Fibroblast of villous mesenchyme (primary cell): ENCODE data around the gene PTPRE. TPM values are rescaled to one million over a fixed set of nuclear protein-coding genes. Genes with fewer than 3 reads are reported as not detected.

Experiments used
- DNase-seq: peaks from one replicate; pipeline ENCODE4 v3.0.0-alpha.2; 2010; ENCODE audit warnings: low read depth
- H3K4me3 ChIP-seq: 2 replicates; pipeline ENCODE4 v1.5.1; 2011; ENCODE audit warnings: low read depth, mild to moderate bottlenecking, low read length
- total RNA-seq: library from RNA; depleted of rRNA; stranded (reverse); fragments of >200 nt; gene quantifications from 2 replicates; pipeline ENCODE4 v1.2.3, GENCODE V29; 2012
- TF ChIP-seq, protein P1 (sequence below): IDR thresholded peaks from 2 replicates; pipeline ENCODE4 v1.5.1; 2012; ENCODE audit warnings: low read depth, mild to moderate bottlenecking, low read length; ENCODE audit not compliant: insufficient read depth

The PTPRE gene
- total RNA-seq, 1 donor, result 11.2 TPM

DNA sequence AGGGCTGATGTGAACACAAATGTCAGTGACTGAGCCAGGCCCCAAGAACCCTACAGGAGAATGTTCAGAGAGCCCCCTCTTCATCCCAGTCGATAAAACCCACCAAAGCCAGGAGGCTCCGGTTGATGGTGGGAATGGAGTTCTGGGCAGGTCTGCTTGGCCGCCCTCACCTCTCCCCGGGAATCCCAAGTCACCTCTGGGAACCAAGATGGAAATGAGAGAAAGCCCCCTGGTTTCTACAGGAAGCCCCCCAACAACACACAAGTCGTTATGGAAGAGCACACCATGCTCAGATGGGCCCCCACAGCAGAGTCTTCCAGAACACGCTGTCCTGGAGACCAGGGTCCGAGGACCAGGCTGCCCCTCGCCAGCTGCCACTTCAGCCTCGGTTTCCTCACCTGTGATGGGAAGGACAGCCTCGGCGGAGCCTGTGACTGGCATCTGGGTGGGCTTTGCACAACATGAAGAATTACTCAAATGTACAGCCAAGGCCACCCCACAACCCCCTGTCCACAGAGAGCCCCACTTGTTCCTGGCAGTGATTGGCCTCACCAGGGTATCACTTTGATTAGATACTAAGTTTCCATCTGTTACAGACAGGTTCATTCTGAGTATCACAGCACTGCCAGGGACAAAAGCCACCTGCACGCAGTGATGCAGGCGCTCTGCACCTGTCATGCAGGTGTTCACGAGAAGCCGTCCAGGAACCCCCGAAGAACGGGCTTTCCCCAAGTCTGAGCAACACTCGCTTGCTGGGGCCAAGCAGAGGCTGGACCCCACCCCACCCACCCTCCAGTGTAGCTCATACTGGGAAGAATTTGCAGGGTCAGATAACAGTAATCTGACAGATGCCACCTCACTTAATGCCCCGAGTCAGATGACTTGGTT is 161.7 kb downstream of the PTPRE start:
- TF ChIP-seq, protein P1, sequence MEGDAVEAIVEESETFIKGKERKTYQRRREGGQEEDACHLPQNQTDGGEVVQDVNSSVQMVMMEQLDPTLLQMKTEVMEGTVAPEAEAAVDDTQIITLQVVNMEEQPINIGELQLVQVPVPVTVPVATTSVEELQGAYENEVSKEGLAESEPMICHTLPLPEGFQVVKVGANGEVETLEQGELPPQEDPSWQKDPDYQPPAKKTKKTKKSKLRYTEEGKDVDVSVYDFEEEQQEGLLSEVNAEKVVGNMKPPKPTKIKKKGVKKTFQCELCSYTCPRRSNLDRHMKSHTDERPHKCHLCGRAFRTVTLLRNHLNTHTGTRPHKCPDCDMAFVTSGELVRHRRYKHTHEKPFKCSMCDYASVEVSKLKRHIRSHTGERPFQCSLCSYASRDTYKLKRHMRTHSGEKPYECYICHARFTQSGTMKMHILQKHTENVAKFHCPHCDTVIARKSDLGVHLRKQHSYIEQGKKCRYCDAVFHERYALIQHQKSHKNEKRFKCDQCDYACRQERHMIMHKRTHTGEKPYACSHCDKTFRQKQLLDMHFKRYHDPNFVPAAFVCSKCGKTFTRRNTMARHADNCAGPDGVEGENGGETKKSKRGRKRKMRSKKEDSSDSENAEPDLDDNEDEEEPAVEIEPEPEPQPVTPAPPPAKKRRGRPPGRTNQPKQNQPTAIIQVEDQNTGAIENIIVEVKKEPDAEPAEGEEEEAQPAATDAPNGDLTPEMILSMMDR, result no peak
- no peak overlapping the region for H3K4me3 ChIP-seq
- DNase-seq, result no peak

GRCh38 chr10:128069351-128070051 is 162.6 kb downstream of the PTPRE start:
- TF ChIP-seq, protein P1, result peak; percentile 80
- peak; percentile 86 for DNase-seq

GRCh38 chr10:128070161-128070560 is 163.3 kb downstream of the PTPRE start:
- no peak for DNase-seq
- TF ChIP-seq, protein P1, result no peak
- H3K4me3 ChIP-seq, result no peak overlapping the region

More at GRCh38 chr10:128069351-128070051, 162.6 kb downstream of the PTPRE start:
- H3K4me3 ChIP-seq, result no peak overlapping the region

GRCh38 chr10:128070721-128071416 is 164.0 kb downstream of the PTPRE start:
- TF ChIP-seq, protein P1, result no peak
- no peak for DNase-seq
- no peak overlapping the region for H3K4me3 ChIP-seq

- TF ChIP-seq, protein P1, result no peak
- H3K4me3 ChIP-seq, result no peak overlapping the region
- DNase-seq, result no peak
Measured at GRCh38 chr10:128071417-128071782, 164.5 kb downstream of the PTPRE start.

GRCh38 chr10:128072046-128072445 is 165.1 kb downstream of the PTPRE start:
- TF ChIP-seq, protein P1, result no peak
- H3K4me3 ChIP-seq, result no peak overlapping the region
- DNase-seq, result no peak
